Umbilical cord (tissue), 2 donors: Measurements from ENCODE around the gene CXorf66. TPM values are rescaled to one million over a fixed set of nuclear protein-coding genes. Genes with fewer than 3 reads are reported as not detected.
"Not testable (repeated sequence)": the region's sequence is repeated elsewhere in the genome, so short reads cannot be mapped to it uniquely, and the experiment has no call there.

ENCODE experiments used
- DNase-seq: peaks from one replicate; pipeline ENCODE4 v3.0.0-alpha.2; 2015; ENCODE audit warnings: low spot score
- total RNA-seq: library from RNA; depleted of rRNA; stranded (reverse); fragments of >200 nt; gene quantifications from one replicate; pipeline ENCODE4 v1.2.3, GENCODE V29; 2014; ENCODE audit warnings: low replicate concordance; ENCODE audit not compliant: insufficient read depth

Gene CXorf66
- total RNA-seq, 1 donor from 2014 or later = 0.48 TPM

DNA sequence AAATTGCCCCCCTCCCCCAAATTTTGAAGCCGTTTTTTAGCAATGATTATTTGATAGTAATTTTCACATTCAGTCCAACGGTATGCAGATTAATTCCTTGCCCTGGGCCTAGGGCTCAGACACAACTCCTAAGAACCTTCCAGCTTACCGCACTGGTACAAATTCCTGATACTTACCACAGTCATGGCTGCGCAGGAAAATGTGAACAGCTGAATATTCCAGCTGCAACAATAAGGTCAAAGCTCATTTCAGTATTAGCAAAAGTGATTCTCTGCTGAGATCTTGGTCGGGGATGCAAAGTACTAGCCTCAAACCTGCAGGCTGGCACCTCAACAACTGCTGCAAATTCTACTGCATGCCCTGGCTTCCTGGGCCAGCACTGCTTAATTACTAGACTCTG lies 35.4 kb downstream of the CXorf66 start:
- DNase-seq = no peak

DNA sequence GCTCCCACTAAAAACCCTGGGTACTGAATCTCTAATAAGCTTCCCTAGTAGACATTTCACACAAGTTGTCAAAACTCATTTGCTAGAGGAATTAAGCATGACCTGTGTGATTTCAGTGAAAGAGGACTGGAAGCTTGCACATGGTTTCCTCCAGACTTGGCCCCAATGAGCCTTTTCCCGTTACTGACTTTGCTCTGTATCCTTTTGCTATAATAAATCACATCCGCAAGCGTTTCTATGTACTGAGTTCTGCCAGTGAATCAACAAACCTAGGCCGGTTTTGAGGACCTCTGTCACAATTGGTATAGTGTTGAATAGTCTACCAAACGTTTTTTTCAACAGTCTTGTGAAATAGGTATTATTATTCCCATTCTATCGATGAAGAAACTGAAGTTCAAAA lies 40.6 kb downstream of the CXorf66 start:
- DNase-seq = peak; percentile 3

DNA sequence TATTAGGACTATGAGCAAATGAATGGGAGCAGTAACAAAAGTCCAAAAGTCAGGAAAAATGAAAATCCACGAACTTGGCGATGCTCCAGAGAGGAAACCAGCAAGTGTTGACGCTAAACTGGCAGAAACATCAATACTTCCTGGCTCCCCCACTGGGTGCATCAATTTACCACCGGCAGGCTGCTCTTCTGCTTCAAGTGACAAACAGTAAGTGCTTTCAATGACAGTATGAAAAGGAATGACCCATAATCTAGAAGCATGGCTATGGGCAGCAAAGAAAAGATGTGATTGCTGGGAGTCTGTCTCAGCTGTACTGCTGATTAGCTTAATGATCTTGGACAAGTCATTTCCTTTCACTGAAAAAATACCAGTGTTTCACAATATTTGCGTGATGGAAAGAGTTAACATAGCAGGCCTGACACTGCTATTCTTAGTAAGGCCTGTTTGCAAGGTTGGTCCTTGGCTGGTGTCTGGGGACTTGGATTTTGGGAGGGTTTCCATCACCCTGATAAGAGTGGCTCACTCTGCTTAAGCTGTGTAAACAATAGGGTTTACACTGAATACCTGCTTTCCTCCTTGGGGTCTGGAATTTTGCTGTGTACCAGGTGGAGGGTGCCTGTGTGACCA lies 41.1 kb downstream of the CXorf66 start:
- no peak for DNase-seq

DNA sequence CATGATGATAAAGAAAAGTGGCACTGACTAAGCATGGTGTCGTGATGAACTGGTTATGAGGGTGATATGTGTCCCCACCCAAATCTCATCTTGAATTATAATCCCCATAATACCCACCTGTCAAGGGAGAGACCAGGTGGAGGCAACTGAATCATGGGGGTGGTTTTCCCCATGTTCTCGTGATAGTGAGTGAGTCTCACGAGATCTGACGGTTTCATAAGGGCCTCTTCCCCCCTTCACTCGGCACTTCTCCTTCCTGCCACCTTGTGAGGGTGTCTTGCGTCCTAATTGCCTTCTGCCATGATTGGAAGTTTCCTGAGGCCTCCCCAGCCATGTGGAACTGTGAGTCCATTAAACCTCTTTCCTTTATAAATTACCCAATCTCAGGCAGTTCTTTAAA lies 44.2 kb downstream of the CXorf66 start:
- DNase-seq = not testable (repeated sequence)

DNA sequence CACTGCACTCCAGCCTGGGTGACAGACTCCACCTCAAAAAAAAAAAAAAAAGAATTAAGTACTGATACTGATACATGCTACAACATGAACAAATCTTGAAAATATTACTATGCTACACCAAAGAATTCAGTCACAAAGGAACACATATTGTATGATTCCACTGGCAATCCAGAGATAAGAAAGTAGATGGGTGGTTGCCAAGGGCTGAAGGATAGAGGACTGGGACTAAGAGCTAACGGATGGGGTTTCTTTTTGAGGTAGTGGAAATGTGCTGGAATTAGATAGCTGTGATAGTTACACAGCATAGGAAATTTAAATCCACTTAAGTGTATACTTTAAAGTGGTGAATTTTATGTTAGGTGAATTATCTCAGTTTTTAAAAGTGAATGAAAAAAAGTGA lies 45.0 kb downstream of the CXorf66 start:
- DNase-seq = peak; percentile 9

DNA sequence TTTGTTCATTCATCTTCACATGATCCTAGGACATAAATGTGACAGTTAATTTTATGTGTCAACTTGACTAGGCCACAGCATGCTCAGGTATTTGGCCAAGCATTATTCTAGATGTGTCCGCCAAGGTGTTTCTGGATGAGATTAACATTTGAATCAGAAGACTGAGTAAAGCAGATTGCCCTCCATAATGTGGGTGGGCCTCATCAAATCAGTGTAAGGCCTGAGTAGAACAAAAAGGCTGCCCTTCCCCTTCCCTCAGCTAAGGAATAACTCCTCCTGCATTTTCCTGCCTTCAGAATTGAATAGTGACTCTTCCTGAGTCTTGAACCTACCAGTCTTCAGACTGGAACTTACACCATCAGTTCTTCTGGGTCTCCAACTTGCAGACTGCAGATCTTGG lies 50.9 kb downstream of the CXorf66 start:
- no peak for DNase-seq

DNA sequence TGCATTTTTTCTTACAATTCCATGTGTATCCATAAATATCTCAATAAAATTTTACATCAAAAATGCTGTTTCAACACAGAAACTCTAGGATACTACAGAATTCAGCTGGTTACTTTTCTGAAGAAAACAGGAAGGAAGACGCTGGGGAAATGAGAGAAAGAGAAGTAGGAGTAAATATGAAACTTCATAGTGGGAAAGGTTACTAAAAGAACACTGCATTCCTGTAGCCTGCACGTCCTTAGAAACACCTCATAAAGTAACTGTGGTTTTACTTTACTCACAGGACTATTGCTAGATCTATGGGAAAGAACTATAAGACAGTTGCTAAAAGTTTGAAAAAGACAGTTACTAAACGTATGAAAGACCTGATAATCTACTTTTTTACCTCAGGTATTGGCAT lies 55.6 kb downstream of the CXorf66 start:
- no peak for DNase-seq

DNA sequence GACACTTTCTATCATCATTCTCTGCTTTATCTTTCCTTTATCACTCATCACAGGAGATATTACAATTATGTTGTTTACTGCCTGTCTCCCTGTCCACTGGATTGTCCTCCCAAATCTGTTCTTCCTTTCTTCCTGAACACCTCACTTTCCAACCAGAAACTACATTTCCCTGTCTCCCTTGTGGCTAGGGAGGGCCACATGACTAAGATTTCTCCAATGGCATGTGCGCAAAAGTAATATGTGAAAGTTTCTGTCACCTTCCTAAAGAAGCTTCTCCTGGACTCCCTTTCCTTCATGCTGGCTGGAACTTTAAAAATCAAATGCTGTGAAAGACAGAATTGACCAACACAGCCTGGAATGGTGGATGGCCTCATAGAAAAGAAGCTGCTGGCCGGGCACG lies 58.2 kb downstream of the CXorf66 start:
- DNase-seq = no peak

DNA sequence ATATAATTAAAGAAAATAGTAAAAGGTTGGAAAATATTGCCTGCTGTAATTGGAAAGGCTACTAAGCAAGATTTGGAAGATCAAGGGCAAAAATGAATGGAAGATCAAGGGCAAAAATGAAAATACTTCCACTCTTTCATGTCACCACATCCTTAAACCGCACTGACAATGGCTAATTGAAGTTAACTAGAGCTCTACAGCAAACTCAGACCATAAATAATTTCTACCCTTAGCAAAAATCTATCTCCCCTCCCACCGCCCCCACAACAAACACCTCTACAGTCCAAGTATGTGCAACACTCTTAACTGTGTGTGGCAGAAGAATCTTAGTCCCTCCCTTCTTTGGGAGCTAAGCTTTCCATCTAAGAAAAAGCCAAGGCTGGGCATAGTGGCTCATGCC lies 59.6 kb downstream of the CXorf66 start:
- no peak for DNase-seq

Other genes starting within 250 kb of the CXorf66 start
- 27.4 TPM for gene ATP11C, start 32.5 kb downstream of the CXorf66 start, total RNA-seq